PFSK-1 (cell line): ENCODE data around the gene CBL.

Experiments
- FOXP2 ChIP-seq: optimal IDR thresholded peaks from 2 replicates; pipeline ENCODE3; 2011; ENCODE audit warnings: borderline replicate concordance, control low read depth, inconsistent platforms; ENCODE audit not compliant: insufficient read depth; ENCODE audit errors: extremely low read length, extremely low read depth
- POLR2AphosphoS5 ChIP-seq: IDR thresholded peaks from 2 replicates; pipeline ENCODE4 v1.6.1; 2012; ENCODE audit warnings: low read depth, mild to moderate bottlenecking, control low read depth, low read length, moderate library complexity
- REST ChIP-seq, 2 experiments: IDR thresholded peaks; 2 replicates each; pipeline versions ENCODE4 v1.6.1 to v1.8.0; 2011 to 2012; ENCODE audit warnings: low read depth in 2 of 2, low read length in 2 of 2, control low read depth in 1 of 2, inconsistent platforms in 1 of 2, mild to moderate bottlenecking in 1 of 2, moderate library complexity in 1 of 2; ENCODE audit not compliant: insufficient read depth in 1 of 2
- SIN3A ChIP-seq: IDR thresholded peaks from 2 replicates; pipeline ENCODE4 v1.6.1; 2012; ENCODE audit warnings: mild to moderate bottlenecking, low read length, moderate library complexity, borderline replicate concordance; ENCODE audit not compliant: insufficient read depth
- TAF1 ChIP-seq: IDR thresholded peaks from 2 replicates; pipeline ENCODE4 v1.6.1; 2012; ENCODE audit warnings: low read length, control low read depth, borderline replicate concordance; ENCODE audit not compliant: insufficient read depth

Gene CBL

GRCh38 chr11:119160151-119160550 lies 46.0 kb upstream of the CBL start:
- TF ChIP-seq POLR2AphosphoS5 (no peak), TAF1 (no peak), REST (IDR thresholded peaks at IDR 0.05; ENCODE audit: insufficient read depth in 1 of 2, low read depth in 2 of 2, low read length in 2 of 2) (no peak), SIN3A (no peak), FOXP2 (no peak)

- TF ChIP-seq FOXP2 (no peak), SIN3A (no peak), REST (IDR thresholded peaks at IDR 0.05; ENCODE audit: insufficient read depth in 1 of 2, low read depth in 2 of 2, low read length in 2 of 2) (no peak), POLR2AphosphoS5 (no peak), TAF1 (no peak)
Observed at GRCh38 chr11:119161871-119162270, 44.3 kb upstream of the CBL start.

- TF ChIP-seq SIN3A (no peak), POLR2AphosphoS5 (no peak), FOXP2 (no peak), TAF1 (no peak), REST (IDR thresholded peaks at IDR 0.05; ENCODE audit: insufficient read depth in 1 of 2, low read depth in 2 of 2, low read length in 2 of 2) (no peak)
Observed at GRCh38 chr11:119166368-119167076, 39.6 kb upstream of the CBL start.

- TF ChIP-seq FOXP2, result no peak
- TF ChIP-seq REST (IDR thresholded peaks at IDR 0.05; ENCODE audit: insufficient read depth in 1 of 2, low read depth in 2 of 2, low read length in 2 of 2), result no peak
- no peak for TF ChIP-seq TAF1
- no peak for TF ChIP-seq POLR2AphosphoS5
- no peak for TF ChIP-seq SIN3A
Observed at GRCh38 chr11:119167933-119168332, 38.2 kb upstream of the CBL start.

- TF ChIP-seq TAF1 (no peak), FOXP2 (no peak), SIN3A (no peak), REST (IDR thresholded peaks at IDR 0.05; ENCODE audit: insufficient read depth in 1 of 2, low read depth in 2 of 2, low read length in 2 of 2) (no peak), POLR2AphosphoS5 (no peak)
Observed at GRCh38 chr11:119168471-119169281, 37.5 kb upstream of the CBL start, which contains the start of gene NLRX1. Gene NLRX1, plus strand, starts transcription at chr11:119168725. Its CDS starts 2,679 bp downstream, at chr11:119171404.
